Measurements from ENCODE around the gene RET. TPM values are rescaled to one million over a fixed set of nuclear protein-coding genes. Genes with fewer than 3 reads are reported as not detected.

Gene RET
- total RNA-seq, 1 experiment from 2014 or later: 81.1 TPM

GRCh38 chr10:43083764-43084163 is 6.9 kb downstream of the RET start:
- no peak for TF ChIP-seq SIN3A (IDR thresholded peaks at IDR 0.05; ENCODE audit: borderline replicate concordance, insufficient read depth, low read depth, low read length)
- TF ChIP-seq TCF7L2 (IDR thresholded peaks at IDR 0.05; ENCODE audit: low read depth, low read length): no peak
- no peak for TF ChIP-seq REST (IDR thresholded peaks at IDR 0.05; ENCODE audit: insufficient read depth in 1 of 2, low read depth in 2 of 2, low read length in 1 of 2)
- TF ChIP-seq, protein P1, sequence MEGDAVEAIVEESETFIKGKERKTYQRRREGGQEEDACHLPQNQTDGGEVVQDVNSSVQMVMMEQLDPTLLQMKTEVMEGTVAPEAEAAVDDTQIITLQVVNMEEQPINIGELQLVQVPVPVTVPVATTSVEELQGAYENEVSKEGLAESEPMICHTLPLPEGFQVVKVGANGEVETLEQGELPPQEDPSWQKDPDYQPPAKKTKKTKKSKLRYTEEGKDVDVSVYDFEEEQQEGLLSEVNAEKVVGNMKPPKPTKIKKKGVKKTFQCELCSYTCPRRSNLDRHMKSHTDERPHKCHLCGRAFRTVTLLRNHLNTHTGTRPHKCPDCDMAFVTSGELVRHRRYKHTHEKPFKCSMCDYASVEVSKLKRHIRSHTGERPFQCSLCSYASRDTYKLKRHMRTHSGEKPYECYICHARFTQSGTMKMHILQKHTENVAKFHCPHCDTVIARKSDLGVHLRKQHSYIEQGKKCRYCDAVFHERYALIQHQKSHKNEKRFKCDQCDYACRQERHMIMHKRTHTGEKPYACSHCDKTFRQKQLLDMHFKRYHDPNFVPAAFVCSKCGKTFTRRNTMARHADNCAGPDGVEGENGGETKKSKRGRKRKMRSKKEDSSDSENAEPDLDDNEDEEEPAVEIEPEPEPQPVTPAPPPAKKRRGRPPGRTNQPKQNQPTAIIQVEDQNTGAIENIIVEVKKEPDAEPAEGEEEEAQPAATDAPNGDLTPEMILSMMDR (IDR thresholded peaks at IDR 0.05): no peak
- TF ChIP-seq POLR2AphosphoS5 (IDR thresholded peaks at IDR 0.05; ENCODE audit: low read depth, low read length): no peak
- peaks cover 3% of the 10 kb centered on the region; the same call in 1 of the 2 replicates for H3K4me1 ChIP-seq (ENCODE audit: control insufficient read depth, insufficient read depth, low read length)
- H3K9me3 ChIP-seq (ENCODE audit: control insufficient read depth, insufficient read depth, low read depth, low read length): no peaks in the 10 kb centered on the region
- in situ Hi-C loops (cut with HindIII; ENCODE audit: low pct_unique_long_range_greater_than_20kb, low sequenced_read_pairs): no loop called here
- no peak for ATAC-seq
- H3K36me3 ChIP-seq (ENCODE audit: control insufficient read depth, insufficient read depth, low read length): no peaks in the 10 kb centered on the region
- POLR2A ChIA-PET: no interaction called here
- no peak overlapping the region for H3K27ac ChIP-seq (ENCODE audit: low read length)
- DNase-seq (ENCODE audit: low read depth, low spot score): no peak
- H3K4me3 ChIP-seq (ENCODE audit: low read depth in 2 of 2, low read length in 2 of 2): no peak overlapping the region
- CTCF ChIA-PET: no interaction called here
- intact Hi-C loops (cut with micrococcal nuclease; ENCODE audit: unreplicated experiment): no loop called here
- H3K27me3 ChIP-seq (ENCODE audit: control insufficient read depth, insufficient read depth, low read length): no peaks in the 10 kb centered on the region
- no TSS peak for BruUV-seq (replicated peaks)

- in situ Hi-C loops (cut with HindIII; ENCODE audit: low pct_unique_long_range_greater_than_20kb, low sequenced_read_pairs) (no loop called here), intact Hi-C loops (cut with micrococcal nuclease; ENCODE audit: unreplicated experiment) (no loop called here)
- no TSS peak for BruUV-seq (replicated peaks)
- Histone ChIP-seq H3K9me3 (ENCODE audit: control insufficient read depth, insufficient read depth, low read depth, low read length) (no peaks in the 10 kb centered on the region), H3K4me1 (ENCODE audit: control insufficient read depth, insufficient read depth, low read length) (peaks cover 3% of the 10 kb centered on the region; the same call in 1 of the 2 replicates), H3K27me3 (ENCODE audit: control insufficient read depth, insufficient read depth, low read length) (no peaks in the 10 kb centered on the region), H3K27ac (ENCODE audit: low read length) (no peak overlapping the region), H3K4me3 (ENCODE audit: low read depth in 2 of 2, low read length in 2 of 2) (no peak overlapping the region), H3K36me3 (ENCODE audit: control insufficient read depth, insufficient read depth, low read length) (no peaks in the 10 kb centered on the region)
- DNase-seq (ENCODE audit: low read depth, low spot score): no peak
- POLR2A ChIA-PET: no interaction called here
- ATAC-seq: no peak
- CTCF ChIA-PET: interaction anchor here (1.5 kb wide), 1 partner anchor 9 kb away, joined by 3 read pairs; no protein-coding TSS in a partner anchor
- no peak for TF ChIP-seq SIN3A (IDR thresholded peaks at IDR 0.05; ENCODE audit: borderline replicate concordance, insufficient read depth, low read depth, low read length)
- TF ChIP-seq TCF7L2 (IDR thresholded peaks at IDR 0.05; ENCODE audit: low read depth, low read length): no peak
- TF ChIP-seq, protein P1 (IDR thresholded peaks at IDR 0.05): no peak
- no peak for TF ChIP-seq POLR2AphosphoS5 (IDR thresholded peaks at IDR 0.05; ENCODE audit: low read depth, low read length)
- no peak for TF ChIP-seq REST (IDR thresholded peaks at IDR 0.05; ENCODE audit: insufficient read depth in 1 of 2, low read depth in 2 of 2, low read length in 1 of 2)
Observed at GRCh38 chr10:43084812-43085211, 7.9 kb downstream of the RET start.

Measured in Panc1 (cell line).